Epidermal melanocyte (primary cell): ENCODE measurements around the gene SPOCK1.

Source experiments
- DNase-seq: peaks from one replicate; pipeline ENCODE4 v3.0.0; 2011; ENCODE audit warnings: low spot score; ENCODE audit not compliant: insufficient read length

Gene SPOCK1

GRCh38 chr5:137078171-137078665 is 420.9 kb downstream of the SPOCK1 start:
- no peak for DNase-seq

GRCh38 chr5:137075163-137075970 is 423.8 kb downstream of the SPOCK1 start:
- DNase-seq: no peak

- DNase-seq: no peak
Observed at GRCh38 chr5:137073189-137073588, 425.9 kb downstream of the SPOCK1 start.

DNA sequence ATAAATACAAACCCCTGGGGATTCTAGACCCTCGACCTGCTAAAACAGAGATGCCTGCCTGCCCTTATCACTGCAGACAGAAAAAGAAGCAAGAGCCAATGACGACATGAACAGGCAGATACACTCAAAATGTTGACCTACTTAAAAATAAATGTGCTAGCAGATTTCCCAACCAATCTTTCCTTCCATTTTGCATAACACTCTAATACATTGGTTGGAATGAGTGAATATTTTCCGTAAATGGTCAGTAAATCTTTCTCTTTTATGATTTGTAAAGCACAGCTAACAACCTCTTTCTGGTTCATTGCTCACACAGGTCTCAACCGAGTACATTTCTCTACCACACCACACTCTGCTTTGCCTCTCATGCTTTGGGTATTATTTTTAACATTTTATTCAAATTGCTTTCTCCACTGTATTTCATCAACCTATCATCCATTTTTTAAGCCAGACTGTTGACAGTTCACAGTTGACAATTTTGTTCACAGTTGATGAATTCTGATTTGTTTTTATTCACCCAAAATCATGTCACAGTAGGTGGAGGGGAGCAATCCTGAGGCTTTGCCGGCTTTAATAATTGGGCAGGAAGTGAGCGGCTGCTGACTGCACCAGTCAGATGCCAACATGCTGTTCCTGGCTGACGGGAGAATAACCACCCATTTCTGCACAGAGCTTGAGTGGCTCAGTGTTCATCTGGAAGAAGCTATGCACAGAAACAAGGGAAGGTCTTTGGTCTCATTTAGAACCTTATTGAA is 426.6 kb downstream of the SPOCK1 start:
- DNase-seq: no peak

- no peak for DNase-seq
Observed at GRCh38 chr5:137071931-137072330, 427.2 kb downstream of the SPOCK1 start.

DNA sequence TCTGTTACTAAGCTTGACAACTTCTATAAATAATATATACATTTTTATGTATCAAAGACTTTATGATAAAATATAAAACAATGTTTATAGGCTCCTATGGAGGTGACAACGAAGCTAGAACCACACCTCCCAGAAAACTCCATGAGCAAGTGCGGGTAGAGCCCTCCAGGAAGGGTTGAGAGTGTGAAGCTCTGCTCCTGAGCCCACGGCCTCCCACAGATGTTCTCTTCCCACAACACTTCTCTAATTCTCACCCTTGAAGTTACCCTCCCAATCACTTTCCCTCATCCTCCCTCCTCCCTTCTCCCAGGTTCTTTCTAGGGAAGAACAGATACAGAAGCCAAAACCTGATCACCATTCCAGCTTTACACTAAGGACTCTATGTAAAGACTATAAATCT is 427.6 kb downstream of the SPOCK1 start:
- DNase-seq: no peak

DNA sequence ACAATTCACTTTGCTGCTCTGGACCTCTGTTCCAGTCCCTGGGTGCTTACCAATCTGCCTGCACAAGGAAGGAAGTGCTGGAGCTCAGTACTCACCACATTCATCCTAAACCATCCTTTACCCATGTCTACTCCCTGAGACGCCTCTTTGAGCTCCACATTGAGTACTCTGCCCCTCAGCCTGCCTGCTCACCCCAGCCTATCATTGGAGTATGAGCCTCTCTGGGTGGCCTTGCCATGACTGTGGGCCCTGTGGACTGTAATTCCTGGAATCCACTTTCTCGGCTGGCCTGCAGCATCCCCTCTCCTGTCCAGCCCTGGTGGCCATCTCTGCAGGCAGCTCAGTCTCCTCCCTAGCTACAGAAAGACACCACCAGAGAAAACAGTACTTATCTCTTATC is 428.6 kb downstream of the SPOCK1 start:
- no peak for DNase-seq

- no peak for DNase-seq
Observed at GRCh38 chr5:137069358-137069757, 429.8 kb downstream of the SPOCK1 start.

GRCh38 chr5:137061382-137061781 is 437.7 kb downstream of the SPOCK1 start:
- no peak for DNase-seq

- DNase-seq: no peak
Observed at GRCh38 chr5:137058089-137058488, 441.0 kb downstream of the SPOCK1 start.

- DNase-seq: no peak
Observed at GRCh38 chr5:137056676-137057075, 442.4 kb downstream of the SPOCK1 start.

GRCh38 chr5:137055271-137055872 is 443.8 kb downstream of the SPOCK1 start:
- no peak for DNase-seq

DNA sequence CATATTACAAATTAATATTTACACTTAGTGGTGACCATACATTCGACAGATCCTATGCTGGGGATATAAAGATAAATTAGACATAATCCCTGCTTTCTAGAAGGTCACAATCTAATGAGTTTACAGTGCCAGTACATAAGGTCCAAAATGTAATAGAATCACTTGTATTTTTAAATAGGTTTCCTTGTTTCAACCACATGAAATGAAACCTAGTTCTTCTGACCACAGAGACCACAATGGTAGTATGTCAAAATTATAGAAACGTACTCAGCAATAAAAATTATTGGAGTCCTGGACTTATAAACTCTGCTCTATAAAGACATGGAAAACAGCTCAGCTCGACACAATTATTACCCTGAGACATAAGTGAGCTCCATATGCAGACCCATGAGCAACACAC is 444.3 kb downstream of the SPOCK1 start:
- DNase-seq: no peak

- DNase-seq: no peak
Observed at GRCh38 chr5:137054335-137054734, 444.8 kb downstream of the SPOCK1 start.

- no peak for DNase-seq
Observed at GRCh38 chr5:137051161-137051560, 448.0 kb downstream of the SPOCK1 start.

DNA sequence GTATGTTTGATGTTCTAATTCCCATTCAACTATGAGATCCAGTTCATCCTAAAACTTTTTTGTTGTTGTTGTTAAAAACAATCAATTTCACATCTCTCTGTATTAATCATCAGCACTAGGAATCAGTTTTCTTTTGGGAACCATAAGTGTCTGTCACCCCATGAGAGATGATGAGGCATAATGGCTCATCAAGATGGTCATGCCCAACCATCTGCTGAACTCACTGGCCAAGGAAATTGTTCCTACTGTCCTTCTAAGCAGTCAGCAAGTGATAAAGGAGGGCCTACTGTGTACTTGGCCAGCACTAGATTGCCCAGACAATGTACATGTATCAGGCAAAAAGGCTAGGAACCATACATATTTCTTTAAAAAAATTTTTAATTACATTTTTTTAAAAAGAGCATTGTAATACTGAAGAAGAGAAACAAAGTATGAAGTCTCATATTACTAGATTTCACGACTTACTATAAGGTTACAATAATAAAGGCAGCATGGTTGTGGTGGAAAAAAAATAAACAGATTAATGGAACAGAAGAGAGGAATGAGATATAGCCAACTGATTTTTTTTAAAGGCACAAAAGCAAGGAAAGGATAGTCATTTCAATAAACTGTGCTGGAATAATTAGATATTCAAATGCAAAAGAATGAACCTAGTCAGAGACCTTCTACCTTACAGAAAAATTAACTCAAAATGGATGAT is 458.3 kb downstream of the SPOCK1 start:
- no peak for DNase-seq

DNA sequence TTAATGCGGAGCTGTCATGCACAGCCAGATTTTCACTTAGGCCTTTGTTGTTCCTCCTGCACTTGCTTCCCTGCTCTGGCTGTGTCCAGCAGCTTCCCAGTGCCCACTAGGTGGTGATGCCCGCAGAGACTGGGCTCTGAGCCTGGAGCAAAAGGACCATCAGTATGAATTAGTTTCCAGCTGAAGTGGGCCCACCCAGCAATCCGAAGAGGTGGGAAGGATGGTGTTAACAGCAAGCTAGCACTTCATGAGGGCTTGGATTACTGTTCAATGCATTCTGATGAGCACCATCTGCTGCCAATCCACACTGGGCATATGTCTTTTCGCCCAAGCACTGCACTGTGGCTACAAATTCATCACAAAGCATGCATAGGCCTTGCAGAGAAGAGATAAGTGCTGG is 459.1 kb downstream of the SPOCK1 start:
- DNase-seq: no peak

GRCh38 chr5:137037848-137038247 is 461.3 kb downstream of the SPOCK1 start:
- no peak for DNase-seq

DNA sequence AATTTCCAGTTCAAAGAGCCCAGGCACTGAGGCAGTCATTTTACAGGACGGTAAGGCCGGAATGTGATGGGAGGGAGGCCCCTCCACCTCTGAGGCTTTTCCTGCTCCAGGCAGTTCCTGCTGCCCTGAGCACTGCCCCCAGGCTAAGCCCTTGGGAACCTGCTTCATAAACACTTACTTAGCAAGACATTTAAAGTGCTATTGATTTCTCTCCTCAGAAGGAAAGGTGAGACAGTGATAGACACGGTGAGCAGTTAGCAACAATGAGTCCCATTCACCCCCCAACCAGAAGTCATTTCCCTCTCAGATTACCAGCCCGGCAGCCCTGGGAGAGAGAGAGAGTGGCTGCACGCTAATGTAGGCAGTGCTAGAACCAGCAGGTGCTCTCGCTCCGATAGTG is 462.5 kb downstream of the SPOCK1 start:
- no peak for DNase-seq

GRCh38 chr5:137035480-137035878 is 463.6 kb downstream of the SPOCK1 start:
- DNase-seq: no peak

- no peak for DNase-seq
Observed at GRCh38 chr5:137034764-137035479, 464.2 kb downstream of the SPOCK1 start.
